Measurements from ENCODE around the gene VAC14. TPM values are rescaled to one million over a fixed set of nuclear protein-coding genes. Genes with fewer than 3 reads are reported as not detected.

Gene VAC14
- total RNA-seq, 4 donors from 2014 or later: 20.5 to 44.2 (median 29.5) TPM

DNA sequence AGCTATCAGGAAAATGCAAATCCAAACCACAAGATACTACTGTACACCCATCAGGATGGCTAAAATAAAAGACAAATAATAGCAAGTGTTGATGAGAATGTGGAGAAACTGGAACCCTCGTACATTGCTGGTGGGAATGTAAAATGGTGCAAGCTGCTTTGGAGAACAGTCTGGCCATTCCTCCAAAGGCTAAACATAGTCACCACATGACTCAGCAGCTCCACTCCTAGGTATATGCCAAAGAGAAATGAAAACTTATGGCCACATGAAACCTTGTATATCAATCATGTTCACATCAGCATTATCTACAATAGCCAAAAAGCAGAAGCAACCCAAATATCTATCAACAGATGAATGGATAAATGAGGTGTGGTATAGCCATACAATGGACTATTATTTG, 28.5 kb downstream of the VAC14 start:
- TF ChIP-seq, protein P1, sequence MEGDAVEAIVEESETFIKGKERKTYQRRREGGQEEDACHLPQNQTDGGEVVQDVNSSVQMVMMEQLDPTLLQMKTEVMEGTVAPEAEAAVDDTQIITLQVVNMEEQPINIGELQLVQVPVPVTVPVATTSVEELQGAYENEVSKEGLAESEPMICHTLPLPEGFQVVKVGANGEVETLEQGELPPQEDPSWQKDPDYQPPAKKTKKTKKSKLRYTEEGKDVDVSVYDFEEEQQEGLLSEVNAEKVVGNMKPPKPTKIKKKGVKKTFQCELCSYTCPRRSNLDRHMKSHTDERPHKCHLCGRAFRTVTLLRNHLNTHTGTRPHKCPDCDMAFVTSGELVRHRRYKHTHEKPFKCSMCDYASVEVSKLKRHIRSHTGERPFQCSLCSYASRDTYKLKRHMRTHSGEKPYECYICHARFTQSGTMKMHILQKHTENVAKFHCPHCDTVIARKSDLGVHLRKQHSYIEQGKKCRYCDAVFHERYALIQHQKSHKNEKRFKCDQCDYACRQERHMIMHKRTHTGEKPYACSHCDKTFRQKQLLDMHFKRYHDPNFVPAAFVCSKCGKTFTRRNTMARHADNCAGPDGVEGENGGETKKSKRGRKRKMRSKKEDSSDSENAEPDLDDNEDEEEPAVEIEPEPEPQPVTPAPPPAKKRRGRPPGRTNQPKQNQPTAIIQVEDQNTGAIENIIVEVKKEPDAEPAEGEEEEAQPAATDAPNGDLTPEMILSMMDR (IDR thresholded peaks at IDR 0.05; ENCODE audit: low read depth): no peak

DNA sequence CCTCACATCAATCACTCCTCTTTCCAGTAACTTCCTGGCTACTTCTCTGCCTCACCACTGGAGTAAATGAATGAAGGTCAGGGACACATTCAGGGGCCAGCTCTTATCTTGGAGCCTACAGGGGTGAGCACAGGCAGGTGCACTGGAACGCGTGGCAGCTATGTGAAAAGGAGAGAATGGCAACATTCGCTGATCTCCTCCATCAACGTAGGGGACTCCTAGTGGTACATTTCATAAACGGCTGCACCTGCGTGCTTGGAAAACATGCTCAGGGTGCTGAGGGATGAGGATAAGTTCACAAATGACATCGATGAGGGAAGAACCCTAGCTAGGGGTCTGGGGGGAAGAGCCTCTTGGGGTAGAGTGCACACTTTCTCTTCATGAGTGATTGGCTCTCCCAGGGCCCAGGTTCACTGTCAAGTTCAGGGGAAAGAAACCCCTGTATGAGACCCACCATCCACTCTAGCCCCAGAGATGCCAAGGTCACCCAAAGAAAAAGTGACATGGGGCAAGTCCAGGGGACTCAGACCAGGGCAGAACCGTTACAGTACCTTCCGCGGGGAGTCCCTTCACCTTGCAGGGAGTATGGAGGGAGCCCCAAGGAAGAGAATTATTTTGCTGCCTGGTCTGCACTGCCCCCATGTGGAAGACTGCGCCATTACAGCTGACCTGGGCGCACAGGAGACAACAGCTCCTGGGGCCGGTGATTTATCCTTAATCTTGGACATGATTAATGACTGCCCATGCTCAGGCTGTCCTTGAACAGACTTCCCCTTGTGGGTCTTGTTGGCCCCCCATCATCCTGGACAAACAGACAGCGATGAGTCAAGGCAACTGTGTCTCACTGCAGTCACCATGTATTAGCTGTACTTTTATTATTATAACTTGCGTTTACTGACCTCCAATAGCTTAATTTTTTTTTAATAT, 30.1 kb downstream of the VAC14 start:
- TF ChIP-seq, protein P1 (IDR thresholded peaks at IDR 0.05; ENCODE audit: low read depth): no peak

DNA sequence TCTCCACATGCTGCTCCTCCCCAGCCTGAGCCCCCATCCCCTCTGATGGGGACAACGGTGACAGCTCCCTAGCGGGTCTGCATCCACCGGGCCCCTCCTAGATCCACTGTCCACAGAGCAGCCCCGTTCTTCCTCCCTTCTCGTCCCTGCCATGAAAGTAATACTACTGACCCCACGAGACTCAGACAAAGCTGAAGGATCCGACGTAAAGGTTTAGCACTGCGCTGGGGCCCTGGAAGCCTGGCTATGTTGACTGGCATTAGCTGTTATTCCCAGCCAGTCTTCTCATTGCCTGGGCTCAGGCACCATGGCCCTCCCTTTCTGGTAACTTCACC, 30.7 kb downstream of the VAC14 start:
- TF ChIP-seq, protein P1 (IDR thresholded peaks at IDR 0.05; ENCODE audit: low read depth): no peak

DNA sequence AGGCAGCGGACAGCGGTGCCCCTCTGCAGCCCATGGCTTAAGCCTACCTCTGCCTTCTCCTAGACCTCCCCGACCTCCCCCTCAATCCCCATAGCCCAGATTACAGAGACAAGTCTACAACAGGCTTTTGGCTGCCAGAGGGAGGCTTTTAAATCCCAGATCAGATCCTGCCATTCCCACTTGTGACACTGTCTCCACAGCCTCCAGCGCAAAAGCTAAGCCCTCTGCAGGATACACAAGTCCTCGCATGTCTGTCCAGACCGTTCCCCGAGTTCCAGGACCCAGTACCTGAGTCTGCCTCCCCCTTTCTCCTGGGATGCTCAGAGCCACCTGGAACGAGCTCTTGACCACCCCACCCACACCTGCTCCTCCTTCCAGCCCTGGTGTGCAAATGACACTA, 31.2 kb downstream of the VAC14 start:
- TF ChIP-seq, protein P1 (IDR thresholded peaks at IDR 0.05; ENCODE audit: low read depth): no peak

DNA sequence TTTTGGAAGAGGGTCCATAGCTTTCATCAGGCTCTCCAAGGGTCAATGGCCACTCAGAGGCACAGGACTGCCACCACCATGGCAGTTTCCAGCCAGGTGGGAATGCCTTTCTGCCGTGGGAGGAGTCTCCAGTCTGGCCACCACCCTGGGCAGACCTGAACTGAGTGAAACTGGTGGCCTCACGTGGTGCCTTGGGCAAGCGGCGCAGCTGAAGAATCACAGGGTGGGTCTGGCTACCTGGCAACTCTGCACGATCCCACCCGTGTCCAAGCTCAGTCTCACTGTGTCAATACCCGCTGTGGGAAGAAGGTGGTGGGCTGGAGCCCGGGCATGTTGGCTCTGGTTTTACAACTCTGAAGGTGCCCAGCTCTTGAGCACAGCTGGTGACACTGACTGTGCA, 31.8 kb downstream of the VAC14 start:
- TF ChIP-seq, protein P1 (IDR thresholded peaks at IDR 0.05; ENCODE audit: low read depth): no peak

DNA sequence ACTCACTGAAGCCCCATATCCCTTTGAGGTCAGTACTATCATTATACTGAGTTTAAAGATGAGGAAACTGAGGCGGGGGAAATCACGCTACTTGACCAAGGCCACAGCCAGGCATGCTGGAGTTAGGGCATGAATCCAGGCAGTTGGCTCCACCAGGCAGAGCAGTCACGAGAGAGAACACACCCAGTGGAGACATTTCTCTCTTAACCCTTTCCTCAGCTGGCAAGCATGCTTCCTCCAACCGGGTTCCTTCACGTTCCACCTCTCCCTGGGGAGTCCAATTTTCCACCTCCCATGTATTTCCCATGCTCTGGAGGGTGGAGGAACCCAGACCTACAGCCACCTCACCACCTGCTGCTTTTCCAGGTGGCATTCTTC, 32.8 kb downstream of the VAC14 start:
- TF ChIP-seq, protein P1 (IDR thresholded peaks at IDR 0.05; ENCODE audit: low read depth): no peak

DNA sequence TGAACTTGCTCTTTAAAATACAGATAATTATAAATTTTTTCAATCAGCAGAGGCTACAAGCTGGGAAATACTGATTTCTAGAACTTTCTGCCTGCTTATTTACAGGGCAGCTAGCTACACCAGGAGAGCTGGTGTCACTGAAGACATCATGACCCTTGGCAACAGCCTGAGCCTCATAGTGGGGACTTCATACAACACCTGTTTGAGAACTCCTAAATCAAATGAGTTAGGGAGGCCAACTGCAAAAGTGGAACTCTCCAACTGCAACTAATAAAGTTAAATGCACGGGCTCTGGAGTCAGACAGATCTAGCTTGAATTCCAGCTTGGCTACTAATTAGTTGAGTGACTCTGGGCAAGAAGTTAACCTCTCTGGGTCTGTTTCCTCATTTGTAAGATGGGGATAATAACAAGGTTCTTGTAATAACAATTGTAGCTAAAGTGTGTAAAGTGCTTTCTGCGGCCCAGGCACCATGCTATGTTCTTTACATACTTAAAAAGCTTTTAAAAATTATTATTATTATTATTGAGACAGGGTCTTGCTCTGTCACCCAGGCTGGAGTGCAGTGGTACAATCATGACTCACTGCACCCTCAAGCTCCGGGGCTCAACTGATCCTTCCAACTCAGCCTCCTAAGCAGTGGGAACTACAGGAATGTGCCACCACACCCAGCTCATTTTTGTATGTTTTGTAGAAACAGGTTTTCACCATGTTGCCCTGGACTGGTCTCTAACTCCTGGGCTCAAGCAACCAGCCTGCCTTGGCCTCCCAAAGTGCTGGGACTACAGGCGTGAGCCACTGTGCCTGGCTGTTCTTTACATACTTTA, 33.4 kb downstream of the VAC14 start:
- TF ChIP-seq, protein P1 (IDR thresholded peaks at IDR 0.05; ENCODE audit: low read depth): no peak

All from subcutaneous adipose tissue (tissue), 4 donors.